Medulla oblongata (tissue), 1 donor: ENCODE data around the gene IGF1R.

Experiments
- DNase-seq: peaks from one replicate; pipeline ENCODE4 v3.0.0-alpha.2; 2015; ENCODE audit errors: extremely low spot score

Gene IGF1R

GRCh38 chr15:98774756-98775497 is 126.6 kb downstream of the IGF1R start:
- DNase-seq: no peak

GRCh38 chr15:98775498-98776230 is 127.3 kb downstream of the IGF1R start:
- no peak for DNase-seq

GRCh38 chr15:98776607-98777281 is 128.4 kb downstream of the IGF1R start:
- no peak for DNase-seq

- no peak for DNase-seq
Measured at GRCh38 chr15:98777426-98777825, 129.1 kb downstream of the IGF1R start.

- no peak for DNase-seq
Measured at GRCh38 chr15:98778263-98778959, 130.1 kb downstream of the IGF1R start.

GRCh38 chr15:98778960-98779359 is 130.6 kb downstream of the IGF1R start:
- no peak for DNase-seq

GRCh38 chr15:98779463-98780071 is 131.2 kb downstream of the IGF1R start:
- DNase-seq: peak; percentile 89

GRCh38 chr15:98781838-98782237 is 133.5 kb downstream of the IGF1R start:
- DNase-seq: no peak

- DNase-seq: no peak
Measured at GRCh38 chr15:98782801-98783200, 134.5 kb downstream of the IGF1R start.

- no peak for DNase-seq
Measured at GRCh38 chr15:98785431-98785806, 137.1 kb downstream of the IGF1R start.

GRCh38 chr15:98785807-98786621 is 137.7 kb downstream of the IGF1R start:
- no peak for DNase-seq

GRCh38 chr15:98786717-98787116 is 138.4 kb downstream of the IGF1R start:
- no peak for DNase-seq

GRCh38 chr15:98787194-98787593 is 138.9 kb downstream of the IGF1R start:
- DNase-seq: no peak

GRCh38 chr15:98787936-98788757 is 139.8 kb downstream of the IGF1R start:
- no peak for DNase-seq

GRCh38 chr15:98789020-98789419 is 140.7 kb downstream of the IGF1R start:
- no peak for DNase-seq

- no peak for DNase-seq
Measured at GRCh38 chr15:98790270-98790669, 141.9 kb downstream of the IGF1R start.

- no peak for DNase-seq
Measured at GRCh38 chr15:98791046-98791701, 142.8 kb downstream of the IGF1R start.

GRCh38 chr15:98792117-98792516 is 143.8 kb downstream of the IGF1R start:
- no peak for DNase-seq

- no peak for DNase-seq
Measured at GRCh38 chr15:98794211-98794610, 145.9 kb downstream of the IGF1R start.
